HepG2 (cell line): Measurements from ENCODE around the gene CCBE1. TPM values are rescaled to one million over a fixed set of nuclear protein-coding genes. Genes with fewer than 3 reads are reported as not detected.

Experiments
- ATAC-seq: fragments of 200-7000 bp; cut with Tn5 transposase; 3 replicates; pipeline ENCODE4 v1.9.1; 2020; ENCODE audit warnings: mild to moderate bottlenecking, moderate library complexity
- BruUV-seq: library from RNA; stranded (reverse); fragments of 400-500 nt; replicated peaks from 2 replicates; lab custom pipeline; 2021; lab: Mats Ljungman, UMichigan
- CTCF ChIA-PET: fragments of 300-600 bp; formaldehyde crosslinking; extraction: SDS; loops from one replicate; lab custom pipeline; 2021; ENCODE audit warnings: low total read pairs, inconsistent platforms, low intra/inter-chr PET ratio; lab: Yijun Ruan, JAX
- POLR2A ChIA-PET: fragments of 350-600 bp; sonication (Branson Sonifier 250); formaldehyde crosslinking; loops from one replicate; lab custom pipeline; 2020; ENCODE audit warnings: antibody characterized with exemption, inconsistent platforms; lab: Yijun Ruan, JAX
- DNase-seq: peaks from one replicate; pipeline ENCODE4 v3.0.0-alpha.2; 2015; ENCODE audit warnings: low spot score
- FAIRE-seq: peaks from 3 replicates; lab custom pipeline; 2011; peaks lifted over from hg19 to GRCh38; lab: Jason Lieb, UNC
- H2AFZ ChIP-seq: one replicate; pipeline ENCODE4 v1.6.1; 2011; ENCODE audit warnings: low read length, inconsistent platforms
- H3K27ac ChIP-seq: fragments of 300-600 bp; 3 replicates; pipeline ENCODE4 v1.8.0; 2011; ENCODE audit warnings: mixed run types, mild to moderate bottlenecking, mixed read lengths, low read length, inconsistent platforms; ENCODE audit not compliant: insufficient read depth; ENCODE audit errors: extremely low read length
- H3K27me3 ChIP-seq, 2 experiments: fragments of 200-600 bp in 1 of 2; 2 replicates in 1 of 2; 3 replicates in 1 of 2; pipeline versions ENCODE4 v1.6.0 to v1.8.0; 2011; ENCODE audit warnings: low read length in 2 of 2, mild to moderate bottlenecking in 2 of 2, moderate library complexity in 2 of 2, inconsistent platforms in 1 of 2; ENCODE audit not compliant: insufficient read depth in 2 of 2, control insufficient read depth in 1 of 2
- H3K36me3 ChIP-seq, 2 experiments: fragments of 200-600 bp in 1 of 2; replicated peaks in 1 of 2; 2 replicates in 1 of 2; 3 replicates in 1 of 2; pipeline versions ENCODE4 v1.5.1 to v1.8.0; 2011; ENCODE audit warnings: low read length in 2 of 2, inconsistent platforms in 1 of 2; ENCODE audit not compliant: insufficient read depth in 2 of 2, control insufficient read depth in 1 of 2
- H3K4me1 ChIP-seq: 2 replicates; pipeline ENCODE4 v1.5.1; 2012; ENCODE audit warnings: low read length, inconsistent platforms; ENCODE audit not compliant: insufficient read depth
- H3K4me2 ChIP-seq: 2 replicates; pipeline ENCODE4 v1.6.0; 2011; ENCODE audit warnings: low read depth, low read length, inconsistent platforms
- H3K4me3 ChIP-seq, 3 experiments: fragments of 200-600 bp in 1 of 3; sonication (generic), shearing (Covaris generic) in 1 of 3; replicated peaks in 1 of 3; 2 replicates each; pipeline ENCODE4 v1.5.1; 2011 to 2016; ENCODE audit warnings: low read length in 3 of 3, inconsistent platforms in 2 of 3, low read depth in 2 of 3, mild to moderate bottlenecking in 2 of 3, control low read depth in 1 of 3, mixed read lengths in 1 of 3; ENCODE audit not compliant: insufficient read depth in 1 of 3
- H3K79me2 ChIP-seq: one replicate; pipeline ENCODE4 v1.6.1; 2011; ENCODE audit warnings: low read length, inconsistent platforms; ENCODE audit not compliant: insufficient read depth
- H3K9ac ChIP-seq: 2 replicates; pipeline ENCODE4 v1.6.0; 2011; ENCODE audit warnings: mild to moderate bottlenecking, low read depth, low read length, inconsistent platforms; ENCODE audit not compliant: insufficient read depth
- H3K9me3 ChIP-seq: 2 replicates; pipeline ENCODE4 v1.5.1; 2012; ENCODE audit warnings: mild to moderate bottlenecking, low read length
- H4K20me1 ChIP-seq: 2 replicates; pipeline ENCODE4 v1.6.0; 2011; ENCODE audit warnings: inconsistent platforms, mild to moderate bottlenecking, low read length, moderate library complexity; ENCODE audit not compliant: insufficient read depth
- ARNT2 ChIP-seq: sonication (generic); formaldehyde crosslinking; IDR thresholded peaks from 2 replicates; pipeline ENCODE4 v1.8.0; 2022; ENCODE audit warnings: mild to moderate bottlenecking, low read depth, missing genetic modification reagents, moderate library complexity
- FLYWCH1 ChIP-seq: sonication (generic); formaldehyde crosslinking; IDR thresholded peaks from 2 replicates; pipeline ENCODE4 v1.8.1; 2023; ENCODE audit warnings: mild to moderate bottlenecking, missing genetic modification reagents
- FOXP4 ChIP-seq: sonication (generic); formaldehyde crosslinking; IDR thresholded peaks from 2 replicates; pipeline ENCODE4 v1.4.0; 2020; ENCODE audit warnings: missing genetic modification reagents
- GABPB1 ChIP-seq: IDR thresholded peaks from 2 replicates; pipeline ENCODE4 v1.6.1; 2016; ENCODE audit warnings: mild to moderate bottlenecking, missing genetic modification reagents, moderate library complexity, missing compliant biosample characterization
- HIVEP1 ChIP-seq: sonication (generic); formaldehyde crosslinking; IDR thresholded peaks from 2 replicates; pipeline ENCODE4 v1.4.0; 2020; ENCODE audit warnings: mild to moderate bottlenecking, missing genetic modification reagents
- MAX ChIP-seq: IDR thresholded peaks from 2 replicates; pipeline ENCODE4 v1.6.1; 2012; ENCODE audit warnings: inconsistent platforms
- NCOA2 ChIP-seq: sonication (generic); formaldehyde crosslinking; IDR thresholded peaks from 2 replicates; pipeline ENCODE4 v1.8.0; 2022; ENCODE audit warnings: inconsistent platforms
- NFKB2 ChIP-seq: sonication (generic); formaldehyde crosslinking; IDR thresholded peaks from 2 replicates; pipeline ENCODE4 v1.4.0; 2020; ENCODE audit warnings: missing genetic modification reagents, borderline replicate concordance
- NFYC ChIP-seq: IDR thresholded peaks from 2 replicates; pipeline ENCODE4 v1.6.1; 2016; ENCODE audit warnings: missing genetic modification reagents, missing compliant biosample characterization
- PLRG1 ChIP-seq: fragments of 450-650 bp; conservative IDR thresholded peaks from 2 replicates; pipeline ENCODE4 v1.6.1; 2016
- ZNF18 ChIP-seq: sonication (generic); formaldehyde crosslinking; IDR thresholded peaks from 2 replicates; pipeline ENCODE4 v1.8.0; 2022; ENCODE audit warnings: mild to moderate bottlenecking, missing genetic modification reagents; ENCODE audit not compliant: insufficient replicate concordance
- ZNF441 ChIP-seq: sonication (generic); formaldehyde crosslinking; IDR thresholded peaks from 2 replicates; pipeline ENCODE4 v1.7.0; 2021; ENCODE audit warnings: missing genetic modification reagents, borderline replicate concordance
- ZNF577 ChIP-seq: sonication (generic); formaldehyde crosslinking; IDR thresholded peaks from 2 replicates; pipeline ENCODE4 v1.4.0; 2020; ENCODE audit warnings: mild to moderate bottlenecking, low read depth, missing genetic modification reagents, borderline replicate concordance
- ZNF674 ChIP-seq: sonication (generic); formaldehyde crosslinking; IDR thresholded peaks from 2 replicates; pipeline ENCODE4 v1.5.0; 2020; ENCODE audit warnings: low read depth, mild to moderate bottlenecking, missing genetic modification reagents
- WGBS: methylation state at CpG from one replicate; pipeline ENCODE4 v1.1.6; 2017; ENCODE audit warnings: low lambda C conversion rate; 5-methylcytosine and 5-hydroxymethylcytosine counted together
- in situ Hi-C: cut with HindIII; loops from 2 replicates; pipeline ENCODE4 v1.10.0; 2017; ENCODE audit warnings: low pct_unique_long_range_greater_than_20kb; ENCODE audit not compliant: extremely low pct_ligation_motif_present
- intact Hi-C: fragments of 100-400 bp; cut with micrococcal nuclease; formaldehyde crosslinking; loops from one replicate; pipeline ENCODE4 v1.10.0; 2022; ENCODE audit not compliant: unreplicated experiment
- polyA plus RNA-seq, 8 experiments: library from polyadenylated mRNA; depleted of rRNA in 3 of 8; stranded (reverse) in 7 of 8; unstranded in 1 of 8; fragments of >200 nt; fragmentation: Illumina TruSeq in 4 of 8; extraction: Trizol in 4 of 8; gene quantifications; 2 replicates each; pipeline versions ENCODE4 v1.2.1 to v1.2.3, GENCODE V29; 2011 to 2016; ENCODE audit warnings: low read depth in 4 of 8, missing spikeins in 1 of 8, mixed read lengths in 1 of 8; ENCODE audit not compliant: insufficient read depth in 1 of 8
- total RNA-seq, 5 experiments: library from RNA; depleted of rRNA; stranded (reverse); fragments of >200 nt; fragmentation: Illumina TruSeq; extraction: Trizol; gene quantifications; 2 replicates each; pipeline ENCODE4 v1.2.3, GENCODE V29; 2016; ENCODE audit warnings: low read depth in 1 of 5

Gene CCBE1
- total and polyA plus RNA-seq, 2 of the 13 experiments (the other 11 are each of a cell fraction or from before 2014, with no cell fraction given) = not detected

GRCh38 chr18:59612381-59612780, 84.8 kb downstream of the CCBE1 start:
- DNase-seq = no peak
- CTCF ChIA-PET = no interaction called here
- no peak for FAIRE-seq
- TF ChIP-seq MAX = no peak
- TF ChIP-seq ZNF577 (CRISPR knock-in tag) = no peak
- TF ChIP-seq ZNF674 (CRISPR knock-in tag) = no peak
- TF ChIP-seq ARNT2 (CRISPR knock-in tag) = no peak
- no peak for TF ChIP-seq HIVEP1 (CRISPR knock-in tag)
- no peak for TF ChIP-seq PLRG1
- no peak for TF ChIP-seq ZNF441 (CRISPR knock-in tag)
- TF ChIP-seq NFYC (CRISPR knock-in tag) = no peak
- TF ChIP-seq FOXP4 (CRISPR knock-in tag) = no peak
- no peak for TF ChIP-seq ZNF18 (CRISPR knock-in tag)
- TF ChIP-seq FLYWCH1 (CRISPR knock-in tag) = no peak
- no peak for TF ChIP-seq NCOA2 (CRISPR knock-in tag)
- TF ChIP-seq GABPB1 (CRISPR knock-in tag) = no peak
- TF ChIP-seq NFKB2 (CRISPR knock-in tag) = no peak
- TF ChIP-seq, all 625 proteins: peak for 0
- POLR2A ChIA-PET = no interaction called here
- in situ Hi-C loops (no loop called here), intact Hi-C loops (loop anchor here (10.0 kb wide), 1 partner anchor 158 kb away; no protein-coding TSS in a partner anchor)
- no peaks in the 10 kb centered on the region for H3K9me3 ChIP-seq
- no peaks in the 10 kb centered on the region for H3K79me2 ChIP-seq
- WGBS = 0% methylated on average over 1 of the region's 1 CpG
- H3K27me3 ChIP-seq = peaks cover 0 to 9% of the 10 kb centered on the region in 2 experiments; a peak in 2 of 5 replicates
- H3K36me3 ChIP-seq = no peaks in the 10 kb centered on the region
- no peak overlapping the region for H3K9ac ChIP-seq
- ATAC-seq = no peak
- H3K27ac ChIP-seq = no peak overlapping the region
- H4K20me1 ChIP-seq = no peaks in the 10 kb centered on the region
- no peaks in the 10 kb centered on the region for H3K4me1 ChIP-seq
- no TSS peak for BruUV-seq
- no peak overlapping the region for H3K4me3 ChIP-seq
- no peak overlapping the region for H2AFZ ChIP-seq
- no peak overlapping the region for H3K4me2 ChIP-seq
